H9 (cell line): Measurements from ENCODE around the gene DNAH11. TPM values are rescaled to one million over a fixed set of nuclear protein-coding genes. Genes with fewer than 3 reads are reported as not detected.

Experiments
- DNase-seq: peaks from one replicate; pipeline ENCODE4 v3.0.0-alpha.2; 2017
- H2AFZ ChIP-seq: one replicate; pipeline ENCODE4 v1.6.1; 2013; ENCODE audit warnings: mild to moderate bottlenecking, low read length, control low read depth, moderate library complexity
- H2AK5ac ChIP-seq: 2 replicates; pipeline ENCODE4 v1.6.1; 2013; ENCODE audit warnings: low read length, control low read depth, mixed read lengths; ENCODE audit not compliant: insufficient read length
- H2BK120ac ChIP-seq: one replicate; pipeline ENCODE4 v1.6.1; 2013; ENCODE audit warnings: low read depth, mild to moderate bottlenecking, low read length, control low read depth, inconsistent platforms; ENCODE audit not compliant: poor library complexity, severe bottlenecking
- H2BK12ac ChIP-seq: 2 replicates; pipeline ENCODE4 v1.6.1; 2013; ENCODE audit warnings: low read length, control low read depth, mixed read lengths, low read depth; ENCODE audit not compliant: insufficient read length
- H2BK15ac ChIP-seq: 2 replicates; pipeline ENCODE4 v1.6.1; 2013; ENCODE audit warnings: low read depth, low read length, control low read depth
- H2BK20ac ChIP-seq: one replicate; pipeline ENCODE4 v1.6.1; 2013; ENCODE audit warnings: low read depth, mild to moderate bottlenecking, low read length, control low read depth, inconsistent platforms; ENCODE audit not compliant: poor library complexity, severe bottlenecking
- H2BK5ac ChIP-seq: 2 replicates; pipeline ENCODE4 v1.6.1; 2013; ENCODE audit warnings: low read length, control low read depth, mixed read lengths; ENCODE audit not compliant: insufficient read length
- H3K14ac ChIP-seq: 2 replicates; pipeline ENCODE4 v1.6.1; 2013; ENCODE audit warnings: low read length, control low read depth; ENCODE audit not compliant: insufficient read depth
- H3K18ac ChIP-seq: 2 replicates; pipeline ENCODE4 v1.6.1; 2013; ENCODE audit warnings: low read depth, mild to moderate bottlenecking, mixed read lengths, low read length, control low read depth; ENCODE audit not compliant: insufficient read length
- H3K23ac ChIP-seq: 2 replicates; pipeline ENCODE4 v1.6.1; 2013; ENCODE audit warnings: low read length, control low read depth, mixed read lengths, low read depth; ENCODE audit not compliant: insufficient read length
- H3K23me2 ChIP-seq: 2 replicates; pipeline ENCODE4 v1.6.1; 2013; ENCODE audit warnings: low read depth, mild to moderate bottlenecking, mixed read lengths, low read length, control low read depth; ENCODE audit not compliant: insufficient read length, poor library complexity, severe bottlenecking
- H3K27ac ChIP-seq: 2 replicates; pipeline ENCODE4 v1.5.1; 2013; ENCODE audit warnings: low read length, control low read depth, mixed read lengths, low read depth; ENCODE audit not compliant: insufficient read length
- H3K27me3 ChIP-seq: 2 replicates; pipeline ENCODE4 v1.6.1; 2013; ENCODE audit warnings: low read length, control low read depth, inconsistent platforms; ENCODE audit not compliant: insufficient read depth
- H3K4ac ChIP-seq: 2 replicates; pipeline ENCODE4 v1.6.1; 2013; ENCODE audit warnings: low read depth, mild to moderate bottlenecking, control low read depth, inconsistent platforms, low read length, moderate library complexity
- H3K4me1 ChIP-seq: 2 replicates; pipeline ENCODE4 v1.6.1; 2013; ENCODE audit warnings: low read length, control low read depth, inconsistent platforms; ENCODE audit not compliant: insufficient read depth
- H3K4me2 ChIP-seq: 2 replicates; pipeline ENCODE4 v1.6.1; 2013; ENCODE audit warnings: low read length, control low read depth, mixed read lengths; ENCODE audit not compliant: insufficient read length, insufficient read depth
- H3K56ac ChIP-seq: 2 replicates; pipeline ENCODE4 v1.6.1; 2013; ENCODE audit warnings: low read depth, mild to moderate bottlenecking, mixed read lengths, low read length, control low read depth; ENCODE audit not compliant: insufficient read length
- H3K79me1 ChIP-seq: 2 replicates; pipeline ENCODE4 v1.6.1; 2013; ENCODE audit warnings: low read depth, mild to moderate bottlenecking, moderate library complexity, low read length, control low read depth, inconsistent platforms; ENCODE audit not compliant: insufficient read depth, poor library complexity, severe bottlenecking
- H3K79me2 ChIP-seq: 2 replicates; pipeline ENCODE4 v1.6.1; 2013; ENCODE audit warnings: low read length, control low read depth, inconsistent platforms; ENCODE audit not compliant: insufficient read depth
- H3K9ac ChIP-seq: 2 replicates; pipeline ENCODE4 v1.6.1; 2013; ENCODE audit warnings: low read length, control low read depth, mixed read lengths; ENCODE audit not compliant: insufficient read length; ENCODE audit errors: extremely low read depth
- H3K9me3 ChIP-seq: one replicate; pipeline ENCODE4 v1.6.1; 2013; ENCODE audit warnings: low read depth, low read length, inconsistent platforms; ENCODE audit not compliant: control insufficient read depth
- H3T11ph ChIP-seq: one replicate; pipeline ENCODE4 v1.6.1; 2013; ENCODE audit warnings: mild to moderate bottlenecking, low read length, control low read depth, inconsistent platforms
- H4K20me1 ChIP-seq: one replicate; pipeline ENCODE4 v1.6.1; 2013; ENCODE audit not compliant: control insufficient read depth, insufficient read length, insufficient read depth
- H4K5ac ChIP-seq: 2 replicates; pipeline ENCODE4 v1.6.1; 2013; ENCODE audit warnings: low read depth, mild to moderate bottlenecking, mixed read lengths, low read length, control low read depth; ENCODE audit not compliant: insufficient read length
- H4K8ac ChIP-seq: replicated peaks from 2 replicates; pipeline ENCODE4 v1.6.1; 2013; ENCODE audit warnings: low read length, control low read depth, mixed read lengths, low read depth; ENCODE audit not compliant: insufficient read length
- H4K91ac ChIP-seq: 2 replicates; pipeline ENCODE4 v1.6.1; 2013; ENCODE audit warnings: low read depth, mild to moderate bottlenecking, moderate library complexity, mixed read lengths, low read length, control low read depth; ENCODE audit not compliant: insufficient read length
- H3K27ac Mint-ChIP-seq, 3 experiments: 2 replicates in 2 of 3; 3 replicates in 1 of 3; pipeline ENCODE4 v1.8.0; 2020 to 2021; ENCODE audit warnings: mixed read lengths in 3 of 3, mild to moderate bottlenecking in 1 of 3, moderate library complexity in 1 of 3
- H3K27me3 Mint-ChIP-seq: 2 replicates; pipeline ENCODE4 v1.8.0; 2021; ENCODE audit warnings: low read depth, mild to moderate bottlenecking, moderate library complexity, mixed read lengths
- H3K36me3 Mint-ChIP-seq, 3 experiments: 2 replicates in 2 of 3; 3 replicates in 1 of 3; pipeline ENCODE4 v1.8.0; 2020 to 2021; ENCODE audit warnings: low read depth in 3 of 3, mixed read lengths in 3 of 3; ENCODE audit not compliant: insufficient read depth in 1 of 3
- H3K4me1 Mint-ChIP-seq, 2 experiments: 2 replicates each; pipeline ENCODE4 v1.8.0; 2020; ENCODE audit warnings: mixed read lengths in 2 of 2
- H3K4me3 Mint-ChIP-seq, 2 experiments: 2 replicates in 1 of 2; 3 replicates in 1 of 2; pipeline ENCODE4 v1.8.0; 2020 to 2021; ENCODE audit warnings: mild to moderate bottlenecking in 2 of 2, mixed read lengths in 2 of 2, moderate library complexity in 1 of 2
- H3K9me3 Mint-ChIP-seq, 2 experiments: 2 replicates in 1 of 2; 3 replicates in 1 of 2; pipeline ENCODE4 v1.8.0; 2020; ENCODE audit warnings: mild to moderate bottlenecking in 2 of 2, mixed read lengths in 2 of 2, moderate library complexity in 1 of 2
- CTCF ChIP-seq: fragments of 200-600 bp; sonication (generic); conservative IDR thresholded peaks from 3 replicates; pipeline ENCODE4 v1.8.0; 2021; ENCODE audit warnings: antibody characterized with exemption, mild to moderate bottlenecking
- WGBS: extraction: QIAGEN DNeasy Blood & Tissue Kit; methylation state at CpG from one replicate; pipeline ENCODE4 v1.1.7; 2013; ENCODE audit warnings: missing lambda C conversion rate, low lambda C conversion rate, mixed read lengths; ENCODE audit not compliant: insufficient read length; ENCODE audit errors: extremely low coverage; 5-methylcytosine and 5-hydroxymethylcytosine counted together
- total RNA-seq: library from RNA; stranded (reverse); gene quantifications from 2 replicates; pipeline ENCODE4 v1.2.1, GENCODE V29; 2021

The DNAH11 gene
- total RNA-seq, 1 experiment from 2014 or later: 2.5 TPM

GRCh38 chr7:21548491-21548890 is 5.7 kb downstream of the DNAH11 start:
- H2BK120ac ChIP-seq: no peak overlapping the region
- H3K27me3 Mint-ChIP-seq: peaks cover 20% of the 10 kb centered on the region
- no peak overlapping the region for H2BK20ac ChIP-seq
- no peaks in the 10 kb centered on the region for H3K9me3 ChIP-seq
- H3K18ac ChIP-seq: no peak overlapping the region
- no peak overlapping the region for H3K27ac ChIP-seq
- no peak overlapping the region for H3K4ac ChIP-seq
- no peak overlapping the region for H4K8ac ChIP-seq
- H2AK5ac ChIP-seq: no peak overlapping the region
- peaks cover 0 to 2% (median 0%) of the 10 kb centered on the region in 3 experiments; a peak in 2 of 7 replicates for H3K36me3 Mint-ChIP-seq
- WGBS: no CpG with 5 or more reads among the region's 3 CpGs
- no peaks in the 10 kb centered on the region for H3K79me2 ChIP-seq
- H3K23ac ChIP-seq: no peak overlapping the region
- no peak overlapping the region for H3T11ph ChIP-seq
- no peak overlapping the region for H2BK5ac ChIP-seq
- no peaks in the 10 kb centered on the region for H3K79me1 ChIP-seq
- H2BK15ac ChIP-seq: no peak overlapping the region
- H3K23me2 ChIP-seq: peaks cover 4% of the 10 kb centered on the region
- no peak overlapping the region for H4K5ac ChIP-seq
- peaks cover 38 to 41% of the 10 kb centered on the region in 2 experiments for H3K4me1 Mint-ChIP-seq
- no peak for TF ChIP-seq CTCF
- no peak overlapping the region for H4K91ac ChIP-seq
- H3K4me3 Mint-ChIP-seq: no peak overlapping the region
- H3K14ac ChIP-seq: no peak overlapping the region
- no peak overlapping the region for H2BK12ac ChIP-seq
- H3K56ac ChIP-seq: no peak overlapping the region
- no peak overlapping the region for H3K9ac ChIP-seq
- no peak for DNase-seq
- H3K4me2 ChIP-seq: no peak overlapping the region
- peak overlapping the region in 1 of 3 experiments; percentile 12; a peak in 1 of 7 replicates for H3K27ac Mint-ChIP-seq
- H4K20me1 ChIP-seq: no peaks in the 10 kb centered on the region
- no peak overlapping the region for H2AFZ ChIP-seq
- H3K27me3 ChIP-seq: no peaks in the 10 kb centered on the region; the same call in 1 of the 2 replicates
- no peaks in the 10 kb centered on the region for H3K9me3 Mint-ChIP-seq
- peaks cover 6% of the 10 kb centered on the region for H3K4me1 ChIP-seq
